ENCODE results near the gene ZNF335. TPM values are rescaled to one million over a fixed set of nuclear protein-coding genes. Genes with fewer than 3 reads are reported as not detected.
"Not testable (repeated sequence)": the region's sequence is repeated elsewhere in the genome, so short reads cannot be mapped to it uniquely, and the experiment has no call there.

Gene ZNF335
- polyA plus RNA-seq, 3 donors from 2014 or later, result 7.1 to 17.9 (median 9.6) TPM

- no peak overlapping the region for H3K4me3 Mint-ChIP-seq
- no peaks in the 10 kb centered on the region for H3K9me3 Mint-ChIP-seq
- no peak for DNase-seq
- peaks cover 13 to 16% of the 10 kb centered on the region in 2 donors for H3K4me1 Mint-ChIP-seq
- H3K27ac Mint-ChIP-seq, result peak overlapping the region in 2 of 6 donors; percentile 5 to 28
- H3K36me3 Mint-ChIP-seq, result peaks cover 0 to 7% (median 0%) of the 10 kb centered on the region in 3 donors
- H3K27me3 Mint-ChIP-seq (ENCODE audit: low read depth in 3 of 3), result peaks cover 0 to 10% (median 6%) of the 10 kb centered on the region in 3 donors
Measured at GRCh38 chr20:45908084-45908483, 63.9 kb downstream of the ZNF335 start.

- peaks cover 12 to 16% of the 10 kb centered on the region in 2 donors for H3K4me1 Mint-ChIP-seq
- H3K36me3 Mint-ChIP-seq, result peaks cover 0 to 7% (median 0%) of the 10 kb centered on the region in 3 donors
- DNase-seq, result no peak
- H3K27ac Mint-ChIP-seq, result peak overlapping the region in 2 of 6 donors; percentile 5 to 60
- no peak overlapping the region for H3K4me3 Mint-ChIP-seq
- H3K9me3 Mint-ChIP-seq, result no peaks in the 10 kb centered on the region
- peaks cover 0 to 12% (median 6%) of the 10 kb centered on the region in 3 donors for H3K27me3 Mint-ChIP-seq (ENCODE audit: low read depth in 3 of 3)
Measured at GRCh38 chr20:45907219-45907948, 64.6 kb downstream of the ZNF335 start.

- Mint-ChIP-seq H3K36me3 (peaks cover 0 to 7% (median 0%) of the 10 kb centered on the region in 3 donors), H3K27ac (no peak overlapping the region), H3K4me3 (no peak overlapping the region), H3K4me1 (peaks cover 1 to 3% of the 10 kb centered on the region in 2 donors), H3K27me3 (ENCODE audit: low read depth in 3 of 3) (peaks cover 0 to 7% (median 4%) of the 10 kb centered on the region in 3 donors), H3K9me3 (no peaks in the 10 kb centered on the region)
- DNase-seq, result no peak
Measured at GRCh38 chr20:45905505-45906079, 66.4 kb downstream of the ZNF335 start.

- Mint-ChIP-seq H3K27ac (no peak overlapping the region), H3K4me3 (no peak overlapping the region), H3K36me3 (peaks cover 0 to 7% (median 0%) of the 10 kb centered on the region in 3 donors)
Measured at GRCh38 chr20:45904583-45905504, 67.2 kb downstream of the ZNF335 start.

GRCh38 chr20:45902199-45902701, 69.8 kb downstream of the ZNF335 start:
- Mint-ChIP-seq H3K27me3 (ENCODE audit: low read depth in 3 of 3) (peaks cover 0 to 4% (median 2%) of the 10 kb centered on the region in 3 donors), H3K36me3 (peaks cover 0 to 13% (median 12%) of the 10 kb centered on the region in 3 donors), H3K27ac (no peak overlapping the region), H3K4me1 (no peaks in the 10 kb centered on the region), H3K4me3 (no peak overlapping the region), H3K9me3 (no peaks in the 10 kb centered on the region)
- no peak for DNase-seq

More at GRCh38 chr20:45904583-45905504, 67.2 kb downstream of the ZNF335 start:
- H3K4me1 Mint-ChIP-seq, result no peaks in the 10 kb centered on the region
- H3K27me3 Mint-ChIP-seq (ENCODE audit: low read depth in 3 of 3), result peaks cover 0 to 6% (median 2%) of the 10 kb centered on the region in 3 donors
- no peak for DNase-seq
- H3K9me3 Mint-ChIP-seq, result no peaks in the 10 kb centered on the region

GRCh38 chr20:45901332-45901731, 70.7 kb downstream of the ZNF335 start:
- H3K4me1 Mint-ChIP-seq, H3K27ac Mint-ChIP-seq: not testable (repeated sequence)

DNA sequence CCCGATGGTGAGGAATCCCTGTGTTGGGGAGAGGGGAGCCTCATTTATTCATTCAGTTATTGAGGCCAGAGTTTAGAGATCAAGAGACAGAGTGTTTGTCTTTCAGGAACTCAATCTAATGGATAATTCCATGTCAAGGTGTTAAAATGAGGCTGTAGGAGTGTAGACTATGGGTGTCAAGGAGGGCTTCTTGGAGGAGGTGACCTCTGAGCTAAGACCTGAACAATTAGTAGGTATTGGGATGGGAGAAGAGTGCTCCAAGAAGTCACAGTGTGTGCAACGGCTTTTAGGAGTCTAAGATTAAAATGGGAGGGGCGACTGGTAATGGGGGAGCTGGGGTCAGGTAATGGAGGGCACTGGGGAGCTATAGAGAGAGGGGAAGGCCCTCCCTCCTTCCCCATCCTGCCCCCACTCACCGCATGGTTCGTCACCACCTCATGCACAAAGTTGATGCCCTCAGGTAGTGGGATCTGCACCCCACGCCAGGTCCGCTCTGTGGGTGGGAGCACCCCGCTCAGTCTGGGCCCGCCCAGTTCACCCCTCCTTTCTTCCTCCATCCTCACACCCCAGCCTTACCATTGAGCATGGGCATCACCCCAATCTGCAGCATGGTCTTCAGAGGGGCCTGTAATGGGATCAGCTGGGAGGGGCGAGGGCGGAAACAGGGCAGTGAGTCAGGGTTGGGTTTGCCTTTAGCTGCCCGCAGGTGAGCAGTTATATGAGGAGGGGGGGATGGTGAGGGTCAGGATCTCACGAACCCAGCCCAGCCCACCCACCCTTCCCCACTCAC, 72.8 kb downstream of the ZNF335 start:
- no peak overlapping the region for H3K27ac Mint-ChIP-seq
- H3K4me3 Mint-ChIP-seq, result no peak overlapping the region

More at GRCh38 chr20:45901332-45901731, 70.7 kb downstream of the ZNF335 start:
- DNase-seq; H3K9me3 Mint-ChIP-seq; H3K4me3 Mint-ChIP-seq; H3K27me3 Mint-ChIP-seq (ENCODE audit: low read depth in 3 of 3): not testable (repeated sequence)
- peaks cover 0 to 17% (median 13%) of the 10 kb centered on the region in 3 donors for H3K36me3 Mint-ChIP-seq

More for the DNA sequence above, 72.8 kb downstream of the ZNF335 start:
- no peaks in the 10 kb centered on the region for H3K9me3 Mint-ChIP-seq
- DNase-seq, result no peak
- peaks cover under 1 to 19% (median 8%) of the 10 kb centered on the region in 3 donors for H3K36me3 Mint-ChIP-seq
- H3K4me1 Mint-ChIP-seq, result no peaks in the 10 kb centered on the region
- peaks cover 0 to 4% (median 2%) of the 10 kb centered on the region in 3 donors for H3K27me3 Mint-ChIP-seq (ENCODE audit: low read depth in 3 of 3)

Other genes with a start within 250 kb of the ZNF335 start
- gene SPINT4, start 249.9 kb downstream of the ZNF335 start, polyA plus RNA-seq, result not detected
- gene WFDC3, start 180.3 kb downstream of the ZNF335 start, polyA plus RNA-seq, result not detected
- gene DNTTIP1, start 180.2 kb downstream of the ZNF335 start, polyA plus RNA-seq, result 10 to 100 TPM; 31.2 to 33.2 (median 31.5) TPM
- gene UBE2C, start 159.6 kb downstream of the ZNF335 start, polyA plus RNA-seq, result 1 to 10 TPM in 2 of 3 donors, not detected in 1; 1.9 to 2.0 TPM
- gene TNNC2, start 144.9 kb downstream of the ZNF335 start, polyA plus RNA-seq, result under 1 TPM in 1 of 3 donors, not detected in 2; 0.77 TPM
- gene SNX21, start 138.4 kb downstream of the ZNF335 start, polyA plus RNA-seq, result 1 to 10 TPM; 1.6 to 2.5 (median 2.2) TPM
- gene ACOT8, start 114.8 kb downstream of the ZNF335 start, polyA plus RNA-seq, result 10 to 100 TPM; 46.9 to 83.7 (median 50.2) TPM
- gene ZSWIM3, start 114.6 kb downstream of the ZNF335 start, polyA plus RNA-seq, result 1 to 10 TPM in 2 of 3 donors, not detected in 1; 1.2 to 3.1 TPM
- gene ZSWIM1, start 91.0 kb downstream of the ZNF335 start, polyA plus RNA-seq, result under 1 TPM in 2 of 3 donors, not detected in 1; 0.55 to 0.68 TPM
- gene SPATA25, start 84.6 kb downstream of the ZNF335 start, polyA plus RNA-seq, result not detected
- gene NEURL2, start 81.0 kb downstream of the ZNF335 start, polyA plus RNA-seq, result 1 to 10 TPM in 2 of 3 donors, not detected in 1; 1.0 to 1.1 TPM
- 100 to 1,000 TPM in 1 of 3 donors, 10 to 100 TPM in 2; 76.8 to 119 (median 97.6) TPM for gene CTSA, start 80.9 kb downstream of the ZNF335 start, polyA plus RNA-seq
- gene PLTP, start 60.0 kb downstream of the ZNF335 start, polyA plus RNA-seq, result 10 to 100 TPM in 1 of 3 donors, 1 to 10 TPM in 1, under 1 TPM in 1; 0.77 to 17.5 (median 7.3) TPM
- 10 to 100 TPM; 78.4 to 93.4 (median 83.0) TPM for gene PCIF1, start 37.5 kb downstream of the ZNF335 start, polyA plus RNA-seq
- under 1 TPM in 1 of 3 donors, not detected in 2; 0.09 TPM for gene MMP9, start 36.7 kb upstream of the ZNF335 start, polyA plus RNA-seq
- 1 to 10 TPM in 2 of 3 donors, not detected in 1; 1.0 to 1.8 TPM for gene SLC12A5, start 57.0 kb upstream of the ZNF335 start, polyA plus RNA-seq
- 10 to 100 TPM; 12.9 to 30.7 (median 14.0) TPM for gene NCOA5, start 117.8 kb upstream of the ZNF335 start, polyA plus RNA-seq
- 1 to 10 TPM; 4.3 to 8.3 (median 7.0) TPM for gene CD40, start 146.1 kb upstream of the ZNF335 start, polyA plus RNA-seq

All from immature natural killer cell (primary cell).